SKM-1 treated with dmso at 0.1 percent for 144 hours (cell line): ENCODE data around the gene DTX3.
"Not testable (repeated sequence)": the region's sequence is repeated elsewhere in the genome, so short reads cannot be mapped to it uniquely, and the experiment has no call there.

ENCODE experiments used
- DNase-seq: peaks from one replicate; lab custom pipeline; 2025; ENCODE audit not compliant: unreplicated experiment; lab: John Stamatoyannopoulos, UW

Gene DTX3

DNA sequence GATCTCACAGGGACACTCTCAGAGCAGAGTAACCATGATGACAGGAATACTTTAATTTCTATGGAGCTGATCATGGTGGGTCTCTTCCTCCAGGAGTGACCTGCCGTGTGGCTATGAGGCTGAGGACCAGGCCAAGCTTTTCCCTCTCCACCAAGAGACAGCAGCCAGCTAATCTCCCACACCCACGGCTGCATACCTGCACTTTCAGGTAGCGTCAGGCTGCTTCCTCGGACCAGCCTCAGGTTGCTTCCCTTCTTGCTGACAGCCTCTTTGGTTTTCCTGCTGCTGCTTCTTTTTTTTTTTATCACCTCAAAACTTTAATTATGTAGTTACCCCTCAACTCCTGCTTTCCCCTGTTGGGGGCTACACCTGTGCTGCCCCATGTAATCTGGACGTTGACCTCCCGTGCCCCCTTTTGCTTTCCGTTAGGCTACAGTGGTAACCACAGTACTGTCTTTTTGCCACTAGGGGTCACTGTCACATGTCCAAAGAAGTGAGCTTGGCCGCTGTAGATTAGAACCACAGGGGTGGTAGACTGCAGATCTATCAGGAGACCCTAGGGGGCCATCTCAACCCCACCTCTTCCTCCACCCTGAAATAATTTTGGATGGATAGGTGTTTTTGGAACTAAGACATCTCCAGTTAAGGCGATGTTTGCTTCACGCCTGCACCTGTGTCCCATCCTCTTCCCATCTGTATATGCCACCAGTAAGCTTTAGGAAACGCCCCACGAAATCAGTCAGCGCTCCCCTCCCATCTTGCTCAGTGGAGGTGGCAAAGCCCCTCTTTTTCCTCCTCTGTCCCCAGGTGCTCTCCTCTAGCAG lies 21.4 kb upstream of the DTX3 start:
- DNase-seq: peak; percentile 39

DNA sequence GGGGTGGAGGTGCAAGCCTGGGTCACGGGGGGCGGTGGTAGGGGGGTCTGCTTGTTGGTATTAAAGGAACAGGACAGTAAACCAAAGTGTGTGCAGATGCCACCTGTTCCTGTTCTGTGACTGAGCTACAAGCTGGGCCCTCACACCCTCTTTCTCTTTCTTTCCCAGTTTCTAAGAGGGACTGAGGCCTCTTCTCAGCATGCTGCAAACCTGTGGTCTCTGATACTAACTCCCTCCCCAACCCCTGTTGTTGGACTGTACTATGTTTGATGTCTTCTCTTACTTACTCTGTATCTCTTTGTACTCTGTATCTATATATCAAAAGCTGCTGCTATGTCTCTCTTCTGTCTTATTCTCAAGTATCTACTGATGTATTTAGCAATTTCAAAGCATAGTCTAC lies 20.6 kb upstream of the DTX3 start:
- no peak for DNase-seq

DNA sequence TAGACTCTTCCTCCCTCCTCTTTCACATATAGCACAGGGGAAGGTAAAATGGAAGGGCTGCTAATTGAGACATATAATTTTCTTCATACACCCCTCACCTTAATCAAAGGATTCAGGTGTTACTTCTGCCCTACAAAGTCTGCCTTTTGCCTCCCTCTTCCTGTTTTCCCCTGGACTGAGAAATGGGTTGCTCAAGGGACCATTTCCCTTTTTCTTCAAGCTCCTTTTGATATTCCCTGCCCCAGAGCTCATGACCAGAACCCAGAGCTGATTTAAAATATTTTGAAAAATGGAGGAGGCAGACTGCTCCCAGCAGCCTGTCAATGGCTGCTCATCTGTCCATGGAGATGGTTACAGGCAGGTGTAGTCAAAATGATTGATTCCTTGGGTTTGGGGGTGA lies 19.9 kb upstream of the DTX3 start:
- DNase-seq: peak; percentile 23

DNA sequence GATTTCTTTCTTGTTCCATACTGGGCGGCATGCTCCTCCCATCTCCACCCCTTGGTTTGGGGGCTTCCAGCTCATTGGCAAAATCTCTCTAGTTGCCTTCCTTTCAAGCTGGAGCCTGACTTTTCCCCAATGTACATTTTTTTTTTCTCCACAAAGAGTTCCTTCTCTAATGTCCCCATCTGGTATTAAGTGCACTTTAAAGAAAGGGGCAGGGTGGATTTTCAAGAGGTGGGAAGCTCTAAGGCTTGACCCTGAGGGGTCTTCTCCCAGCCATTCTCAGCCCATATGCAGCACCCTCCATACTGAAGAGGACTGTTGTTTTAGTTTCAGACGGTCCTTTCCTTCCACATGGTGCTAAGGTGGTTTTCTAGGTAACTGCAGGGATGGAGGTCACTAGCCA lies 19.5 kb upstream of the DTX3 start:
- DNase-seq: no peak

DNA sequence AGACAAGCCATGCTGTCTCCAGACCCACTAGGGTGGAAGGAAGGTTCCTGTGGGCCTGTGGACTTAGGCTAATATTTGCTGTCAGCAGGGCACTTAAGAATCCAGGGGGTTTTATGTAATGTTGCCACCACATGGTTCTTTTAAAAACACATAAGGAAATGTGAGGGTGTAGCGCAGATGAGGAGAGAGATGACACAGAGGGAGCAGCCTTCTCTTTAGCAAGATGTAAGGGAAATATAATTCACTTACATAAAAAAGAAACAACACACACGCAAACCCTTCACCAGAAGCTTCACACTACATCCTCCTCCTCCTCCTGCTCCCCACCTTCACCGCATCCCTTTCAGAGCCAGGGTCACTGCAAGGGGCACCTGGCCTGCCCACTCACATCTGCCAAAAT lies 18.5 kb upstream of the DTX3 start:
- no peak for DNase-seq

DNA sequence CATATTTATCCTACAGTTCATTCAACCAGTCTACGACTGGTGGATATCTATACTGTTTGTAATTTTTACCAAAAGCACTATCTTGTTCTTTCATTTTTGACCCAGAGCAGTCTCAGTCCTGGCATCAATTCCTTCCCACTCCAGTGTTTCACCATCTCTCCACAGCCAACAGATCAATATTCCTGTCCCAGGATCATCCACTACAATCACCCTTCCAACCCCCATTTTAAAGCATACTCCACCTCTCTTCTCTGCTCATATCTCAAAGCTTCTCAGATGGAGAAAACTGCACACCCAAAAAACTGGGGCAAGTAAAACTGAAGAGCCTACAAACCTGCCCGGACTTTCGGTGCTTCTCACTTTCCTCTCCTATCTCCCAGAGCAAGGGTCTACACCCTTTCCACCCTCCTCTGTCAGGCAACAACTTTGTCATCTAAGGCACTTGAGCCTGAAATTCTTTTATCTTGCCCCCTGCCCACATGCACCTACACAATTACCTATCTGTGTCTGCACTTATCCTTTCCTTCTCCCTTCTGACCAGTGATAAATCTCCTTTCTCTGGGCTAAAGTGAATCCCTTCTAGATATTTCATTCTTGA lies 17.7 kb upstream of the DTX3 start:
- no peak for DNase-seq

DNA sequence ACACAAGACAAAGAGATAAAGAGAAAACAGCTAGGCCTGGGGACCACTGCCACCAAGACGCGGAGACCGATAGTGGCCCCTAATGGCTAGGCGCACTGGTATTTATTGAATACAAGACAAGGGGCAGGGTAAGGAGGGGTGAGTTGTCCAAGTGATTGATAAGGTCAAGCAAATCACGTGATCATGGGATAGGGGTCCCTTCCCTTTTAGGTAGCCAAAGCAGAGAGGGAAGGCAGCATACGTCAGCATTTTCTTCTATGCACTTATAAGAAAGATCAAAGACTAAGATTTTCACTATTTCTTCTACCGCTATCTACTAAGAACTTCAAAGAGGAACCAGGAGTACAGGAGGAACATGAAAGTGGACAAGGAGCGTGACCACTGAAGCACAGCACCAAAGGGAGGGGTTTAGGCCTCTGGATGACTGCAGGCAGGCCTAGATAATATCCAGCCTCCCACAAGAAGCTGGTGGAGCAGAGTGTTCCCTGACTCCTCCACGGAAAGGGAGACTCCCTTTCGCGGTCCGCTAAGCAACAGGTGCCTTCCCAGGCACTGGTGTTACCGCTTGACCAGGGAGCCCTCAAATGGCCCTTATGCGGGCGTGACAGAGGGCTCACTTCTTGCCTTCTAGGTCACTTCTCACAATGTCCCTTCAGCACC lies 15.5 kb upstream of the DTX3 start:
- not testable (repeated sequence) for DNase-seq

DNA sequence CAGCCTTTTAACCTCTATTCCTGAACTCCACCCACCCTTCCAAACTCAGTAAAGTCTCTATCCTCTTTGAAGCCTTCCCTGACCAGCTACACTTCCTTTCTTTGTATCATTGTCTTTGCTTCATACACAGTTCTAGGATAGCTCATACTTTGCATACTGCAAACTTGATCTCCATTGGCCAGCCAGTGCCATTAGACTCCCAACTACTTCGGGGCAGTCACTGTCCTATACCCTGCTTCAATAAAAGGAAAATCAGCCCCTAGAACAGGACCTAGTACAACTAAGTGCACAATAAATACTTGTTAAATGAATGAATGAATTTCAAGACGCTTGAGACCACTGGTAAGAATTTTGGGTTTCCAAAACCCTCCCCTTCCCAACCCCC lies 14.2 kb upstream of the DTX3 start:
- no peak for DNase-seq

DNA sequence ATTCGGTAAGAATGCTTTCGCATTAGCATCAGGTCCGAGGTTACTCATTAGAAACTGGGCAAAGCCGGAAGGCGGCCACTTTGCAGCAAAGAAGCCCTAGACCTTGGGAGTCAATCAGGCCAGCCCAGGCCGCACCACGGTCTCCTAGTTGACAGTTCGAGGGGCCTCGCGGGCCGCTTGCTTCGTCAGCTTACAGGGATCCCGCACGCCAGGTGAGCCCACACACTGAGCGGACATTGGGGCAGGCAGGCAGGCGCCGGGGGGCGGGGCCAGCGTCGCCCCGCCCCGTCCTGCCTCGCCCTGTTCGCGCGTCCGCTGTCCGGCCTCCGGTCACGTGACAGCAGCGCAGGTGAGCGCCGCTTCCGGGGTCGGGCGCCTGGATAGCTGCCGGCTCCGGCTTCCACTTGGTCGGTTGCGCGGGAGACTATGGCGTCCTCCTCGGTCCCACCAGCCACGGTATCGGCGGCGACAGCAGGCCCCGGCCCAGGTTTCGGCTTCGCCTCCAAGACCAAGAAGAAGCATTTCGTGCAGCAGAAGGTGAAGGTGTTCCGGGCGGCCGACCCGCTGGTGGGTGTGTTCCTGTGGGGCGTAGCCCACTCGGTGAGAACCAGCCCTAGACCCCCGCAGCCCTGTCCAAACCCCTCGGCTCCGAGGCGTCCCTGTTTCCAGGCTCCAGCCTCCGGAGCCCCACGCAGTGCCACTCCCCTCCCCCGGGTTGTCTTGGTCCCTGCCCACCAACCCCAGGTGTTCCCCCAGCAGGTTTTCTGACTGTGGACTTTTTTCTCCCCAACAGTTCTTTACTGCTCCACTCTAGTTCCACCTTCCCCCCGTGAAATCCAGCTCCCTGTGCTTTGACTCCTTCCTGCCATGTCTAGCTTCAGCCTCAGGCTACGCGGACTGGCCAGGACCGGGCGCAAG lies 13.5 kb upstream of the DTX3 start, which contains the start of gene PIP4K2C:
Gene PIP4K2C, plus strand, starts transcription at position 329 of the 918 bp plus-strand sequence. Its CDS starts 98 bp downstream, at position 427.
- DNase-seq: peak; percentile 3

DNA sequence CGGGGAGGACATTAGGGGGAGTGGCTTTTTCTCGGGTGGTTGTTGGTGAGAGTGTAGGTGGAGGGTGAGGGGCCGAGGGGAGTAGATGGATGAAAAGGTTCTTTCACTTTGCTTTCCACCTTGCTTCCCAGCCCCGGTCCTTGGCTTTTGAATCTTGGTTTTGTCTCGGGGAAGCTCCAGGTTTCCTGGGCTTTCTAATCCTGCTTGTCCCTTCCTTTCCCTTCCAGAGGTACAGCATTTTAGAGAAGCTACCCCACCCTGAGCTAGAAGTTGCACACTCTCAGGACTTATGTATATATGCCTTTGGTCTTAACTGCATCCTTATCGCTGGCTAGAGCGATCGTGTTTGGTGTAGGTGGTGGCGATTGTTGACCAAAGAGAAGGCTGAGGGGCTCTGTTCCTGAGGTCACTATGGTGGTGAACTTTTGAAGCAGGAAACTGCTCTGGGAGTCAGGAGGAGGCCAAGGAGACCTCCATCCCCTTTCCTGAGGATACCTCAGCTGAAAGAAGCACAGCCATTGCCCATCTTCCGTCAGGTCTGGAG lies 12.8 kb upstream of the DTX3 start:
- no peak for DNase-seq

DNA sequence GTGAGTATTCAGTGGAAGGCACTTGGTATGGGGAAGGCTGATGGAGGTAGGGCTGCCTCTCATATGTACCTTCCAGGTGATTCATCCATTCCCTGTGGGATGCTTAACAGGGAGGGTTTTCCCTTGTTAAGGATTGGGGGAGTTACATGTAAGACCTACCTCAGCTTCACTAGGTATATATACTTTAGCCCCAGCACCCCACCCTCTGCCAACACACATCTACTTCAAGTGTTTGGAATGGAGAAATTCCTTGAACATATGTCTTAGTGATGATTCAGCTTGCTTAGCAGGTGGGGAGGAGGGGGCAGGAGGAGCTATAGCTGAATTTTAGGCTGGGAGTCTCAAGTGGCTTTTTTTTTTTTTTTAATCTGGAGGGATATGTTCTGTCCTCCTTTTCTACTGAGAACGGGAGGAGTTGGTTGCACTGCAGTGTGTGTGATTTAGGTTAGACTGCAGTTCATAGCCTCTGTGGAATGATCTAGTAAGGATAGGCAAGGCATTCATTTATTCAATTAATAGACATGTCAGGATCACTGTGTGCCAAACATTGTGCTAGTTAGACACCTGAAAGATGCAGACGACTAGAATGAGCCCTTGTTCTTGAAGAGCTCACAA lies 12.0 kb upstream of the DTX3 start:
- no peak for DNase-seq

DNA sequence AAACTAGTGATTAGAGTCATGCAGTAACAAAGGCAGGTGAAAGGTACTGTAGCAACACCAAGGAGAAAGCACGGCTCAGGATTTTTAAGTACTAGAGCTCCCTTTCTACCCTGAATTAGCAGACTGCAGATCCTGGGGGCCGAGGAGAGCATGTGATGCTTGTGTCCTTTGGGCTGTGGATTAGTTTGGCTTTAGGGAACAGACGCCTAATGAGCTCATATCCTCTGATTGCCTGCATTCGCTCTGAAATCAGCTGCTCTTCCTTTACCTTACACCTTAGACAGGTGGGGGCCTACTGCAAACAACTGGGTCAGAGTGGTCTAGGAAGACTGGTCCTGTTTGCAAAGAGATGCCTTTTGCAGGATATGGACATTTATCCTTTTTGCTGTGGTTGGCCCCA lies 11.4 kb upstream of the DTX3 start:
- no peak for DNase-seq

DNA sequence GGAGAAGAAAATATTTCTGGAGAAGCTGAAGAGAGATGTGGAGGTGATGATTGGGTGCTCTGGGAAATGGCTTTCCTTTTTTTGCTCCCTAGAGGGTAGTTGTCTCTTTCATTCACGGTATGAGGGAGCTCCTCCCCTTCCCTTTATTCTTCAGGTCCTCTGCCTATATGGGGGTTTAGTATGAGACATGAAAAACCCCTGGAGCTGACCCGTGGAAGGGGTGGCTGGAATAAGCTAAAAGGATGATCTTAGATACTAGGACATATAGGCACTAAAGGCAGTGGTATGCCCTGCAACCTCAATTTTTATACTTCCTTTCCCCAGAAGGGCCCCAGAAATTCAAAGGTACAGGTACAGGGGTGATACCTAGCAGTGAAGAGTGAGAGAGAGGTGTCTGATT lies 4.2 kb upstream of the DTX3 start:
- DNase-seq: no peak

DNA sequence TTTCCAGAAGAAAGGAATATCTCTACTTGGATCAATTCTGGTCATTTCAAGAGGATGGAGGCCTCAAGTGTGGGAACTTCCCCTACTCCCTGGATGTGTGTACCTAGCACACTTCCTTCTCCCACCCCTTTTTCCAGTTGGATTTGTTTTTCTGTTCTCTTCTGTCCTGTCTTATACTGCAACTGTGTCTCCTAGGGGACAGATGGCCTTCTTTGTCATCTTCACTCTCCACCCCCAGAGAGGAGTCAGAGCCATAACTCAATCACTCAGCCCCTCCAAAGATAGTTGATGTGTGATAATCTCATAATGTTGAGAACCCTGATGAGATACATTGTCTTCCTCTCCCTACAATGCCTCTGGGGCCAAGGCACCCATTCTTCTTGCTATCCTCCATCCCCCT lies 2.1 kb upstream of the DTX3 start:
- no peak for DNase-seq

DNA sequence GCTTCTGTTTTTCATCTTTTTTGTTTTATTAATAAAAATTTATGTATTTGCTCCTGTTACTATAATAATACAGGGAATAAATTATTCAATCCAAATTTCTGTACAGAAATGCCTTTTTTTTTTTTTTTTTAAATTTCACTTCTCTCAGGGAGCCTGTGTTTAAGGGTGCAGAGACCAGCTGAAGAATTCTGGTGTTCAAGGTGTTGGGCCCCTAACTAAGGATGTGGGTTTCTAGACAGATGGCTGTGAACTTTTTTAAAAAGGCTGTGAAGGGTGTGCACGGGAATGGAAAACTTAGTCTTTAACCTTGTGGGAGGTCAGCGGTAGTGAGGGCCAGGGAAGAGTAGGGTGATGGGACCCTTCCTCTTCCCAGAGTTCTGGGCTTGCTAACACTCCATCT lies 1.3 kb upstream of the DTX3 start:
- DNase-seq: no peak

DNA sequence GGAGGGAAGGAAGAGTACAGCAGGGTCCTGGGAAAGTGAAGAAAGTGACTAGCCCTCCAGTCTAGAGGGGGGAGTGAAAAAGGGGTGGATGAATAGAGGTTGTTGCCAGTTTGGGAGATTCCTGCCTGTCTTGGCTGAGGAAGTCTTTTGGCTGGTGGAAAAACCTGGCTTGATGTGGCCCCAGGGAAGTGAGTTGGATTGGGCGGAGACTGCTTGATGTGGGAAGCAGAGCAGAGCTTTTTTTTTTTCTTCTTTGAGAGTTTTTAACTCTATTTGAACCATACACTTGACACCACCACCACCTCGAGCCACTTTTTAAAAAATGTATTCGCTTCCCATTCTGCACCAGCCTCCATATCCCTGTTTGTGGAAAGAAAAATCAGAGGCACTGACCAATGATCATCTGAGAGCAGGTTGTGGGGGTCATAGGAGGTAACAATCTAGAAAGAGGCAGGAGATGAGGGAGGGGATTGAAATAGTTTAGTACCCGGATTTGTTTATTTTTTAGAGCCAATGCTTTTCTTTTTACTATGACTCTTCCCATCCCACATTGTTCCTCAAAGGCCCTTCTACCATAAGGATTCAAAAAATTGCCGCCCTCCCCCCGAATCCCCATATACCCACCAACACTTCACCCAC lies 690 bp upstream of the DTX3 start:
- DNase-seq: no peak

DNA sequence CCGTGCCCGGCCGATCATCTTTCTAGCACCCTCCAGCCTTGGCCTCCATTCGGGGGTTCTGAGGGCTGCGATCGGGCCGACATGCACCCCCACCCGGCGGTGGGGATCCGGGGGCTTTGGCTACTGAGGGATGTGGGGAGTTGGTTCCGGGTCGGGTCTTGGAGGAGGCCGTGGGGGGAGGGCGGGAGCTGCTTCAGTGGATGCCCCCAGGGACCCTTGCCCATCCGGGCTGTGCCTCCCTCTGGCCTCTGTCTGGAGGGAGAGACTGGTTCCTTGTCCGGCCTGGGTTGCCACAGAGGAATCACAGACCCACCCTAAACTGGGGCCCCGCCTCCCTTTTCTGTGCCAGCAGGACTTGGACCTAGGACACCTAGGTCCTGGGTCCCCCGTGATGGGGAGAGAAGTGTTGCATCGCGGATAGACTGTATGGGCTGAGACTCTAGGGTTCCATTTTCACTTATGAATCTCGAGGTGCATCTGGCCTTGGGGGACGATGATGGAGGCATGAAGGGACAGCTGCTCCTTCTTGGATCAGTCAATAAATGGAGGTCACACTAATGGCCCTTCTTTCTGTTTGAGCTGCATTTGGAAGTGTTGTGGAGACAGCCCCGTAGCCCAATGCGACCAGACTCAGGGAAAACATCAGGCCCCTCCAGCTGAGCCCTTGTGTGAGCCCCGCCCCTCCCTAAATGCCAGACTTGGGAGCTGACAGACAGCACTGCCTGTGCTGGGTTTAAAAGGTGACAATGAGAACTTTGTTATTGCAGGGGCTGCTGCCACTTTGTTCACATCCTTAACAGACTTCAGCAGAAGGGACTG lies 577 bp downstream of the DTX3 start:
- DNase-seq: no peak

DNA sequence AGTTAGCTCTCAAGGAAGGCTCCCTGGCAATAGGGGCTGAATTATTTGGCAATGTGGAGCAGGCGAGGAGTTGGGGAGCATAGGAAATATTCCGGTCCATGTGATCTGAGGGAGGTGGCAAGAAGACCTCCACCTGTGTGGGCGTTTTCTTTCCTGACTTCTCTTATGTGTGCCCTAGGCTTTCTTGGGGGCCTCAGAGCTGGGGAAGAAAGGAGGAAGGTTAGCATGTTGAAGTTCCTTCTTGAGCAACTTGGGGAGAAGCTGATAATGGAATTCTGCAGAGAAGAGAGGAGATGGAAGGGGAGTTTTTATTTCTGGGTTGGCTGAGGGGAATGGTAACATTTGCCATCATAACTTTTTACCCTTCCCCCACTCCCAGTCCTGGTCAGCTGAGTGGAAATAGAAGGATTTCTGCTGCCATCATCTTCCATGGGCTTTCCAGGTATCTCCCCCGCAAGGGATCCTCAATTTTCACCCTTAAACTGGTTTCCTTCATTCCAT lies 1.2 kb downstream of the DTX3 start:
- no peak for DNase-seq

DNA sequence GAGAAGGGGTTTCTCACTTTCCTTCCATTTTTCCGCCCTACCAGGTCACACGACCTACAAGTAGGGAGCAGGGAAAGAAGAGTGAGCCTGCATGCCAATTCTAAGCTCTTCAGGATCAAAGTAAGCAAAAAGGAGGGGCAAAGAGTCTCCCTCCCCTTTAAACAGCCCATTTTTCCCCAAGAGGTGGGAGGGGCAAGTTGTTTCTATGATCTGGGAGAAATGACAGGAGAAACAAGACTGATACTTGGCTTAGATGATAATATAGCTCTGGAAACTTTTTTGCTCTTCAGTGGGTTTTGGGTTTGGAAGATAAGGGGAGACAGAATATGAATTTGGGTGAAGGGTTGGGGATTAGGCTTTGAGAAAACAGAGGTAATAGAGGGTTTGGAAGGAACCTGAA lies 1.8 kb downstream of the DTX3 start:
- DNase-seq: no peak
